PFSK-1 (cell line): Measurements from ENCODE around the gene ZNF212.
A peak's percentile ranks its signal among the peaks of the same experiment; 100 is the strongest.
"Not testable (repeated sequence)": the region's sequence is repeated elsewhere in the genome, so short reads cannot be mapped to it uniquely, and the experiment has no call there.

Source experiments
- FOXP2 ChIP-seq: optimal IDR thresholded peaks from 2 replicates; pipeline ENCODE3; 2011; ENCODE audit warnings: borderline replicate concordance, control low read depth, inconsistent platforms; ENCODE audit not compliant: insufficient read depth; ENCODE audit errors: extremely low read length, extremely low read depth
- POLR2AphosphoS5 ChIP-seq: IDR thresholded peaks from 2 replicates; pipeline ENCODE4 v1.6.1; 2012; ENCODE audit warnings: low read depth, mild to moderate bottlenecking, control low read depth, low read length, moderate library complexity
- REST ChIP-seq, 2 experiments: IDR thresholded peaks; 2 replicates each; pipeline versions ENCODE4 v1.6.1 to v1.8.0; 2011 to 2012; ENCODE audit warnings: low read depth in 2 of 2, low read length in 2 of 2, control low read depth in 1 of 2, inconsistent platforms in 1 of 2, mild to moderate bottlenecking in 1 of 2, moderate library complexity in 1 of 2; ENCODE audit not compliant: insufficient read depth in 1 of 2
- SIN3A ChIP-seq: IDR thresholded peaks from 2 replicates; pipeline ENCODE4 v1.6.1; 2012; ENCODE audit warnings: mild to moderate bottlenecking, low read length, moderate library complexity, borderline replicate concordance; ENCODE audit not compliant: insufficient read depth
- TAF1 ChIP-seq: IDR thresholded peaks from 2 replicates; pipeline ENCODE4 v1.6.1; 2012; ENCODE audit warnings: low read length, control low read depth, borderline replicate concordance; ENCODE audit not compliant: insufficient read depth

DNA sequence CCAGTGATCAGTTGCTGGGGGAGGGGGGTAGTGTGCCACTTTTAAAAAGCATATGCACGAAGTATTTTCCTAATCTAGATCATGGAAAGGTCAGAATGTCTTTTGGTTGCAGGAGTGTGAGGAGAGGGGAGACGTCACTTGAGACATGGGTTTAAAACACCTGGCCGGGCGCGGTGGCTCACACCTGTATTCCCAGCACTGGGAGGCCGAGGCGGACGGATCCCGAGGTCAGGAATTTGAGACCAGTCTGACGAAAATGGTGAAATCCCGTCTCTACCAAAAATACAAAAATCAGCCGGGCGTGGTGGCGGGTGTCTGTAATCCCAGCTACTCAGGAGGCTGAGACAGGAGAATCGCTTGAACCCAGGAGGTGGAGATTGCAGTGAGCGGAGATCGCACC is 13.1 kb upstream of the ZNF212 start:
- TF ChIP-seq POLR2AphosphoS5, result 0 out of 2 replicates have a peak, but pooled peaks have one; percentile 12
- TF ChIP-seq REST (IDR thresholded peaks at IDR 0.05; ENCODE audit: insufficient read depth in 1 of 2, low read depth in 2 of 2, low read length in 2 of 2); SIN3A; TAF1; FOXP2: not testable (repeated sequence)
